K562 (cell line): ENCODE data around the gene ITPR1. TPM values are rescaled to one million over a fixed set of nuclear protein-coding genes. Genes with fewer than 3 reads are reported as not detected.

Experiments
- ATAC-seq: fragments of 200-7000 bp; cut with Tn5 transposase; 3 replicates; pipeline ENCODE4 v1.9.1; 2020; ENCODE audit warnings: moderate library complexity
- BruUV-seq: library from RNA; stranded (reverse); fragments of 400-500 nt; replicated peaks from 2 replicates; lab custom pipeline; 2021; lab: Mats Ljungman, UMichigan
- CTCF ChIA-PET: fragments of 300-600 bp; formaldehyde crosslinking; extraction: SDS; loops from one replicate; lab custom pipeline; 2021; ENCODE audit warnings: low intra/inter-chr PET ratio; lab: Yijun Ruan, JAX
- POLR2A ChIA-PET: fragments of 300-600, 350-650 bp; sonication (Branson Sonifier 250); formaldehyde crosslinking; extraction: SDS; loops from one replicate; lab custom pipeline; 2021; ENCODE audit warnings: antibody characterized with exemption, inconsistent platforms; lab: Yijun Ruan, JAX
- DNase-seq, 4 experiments: peaks; one replicate each; pipeline versions ENCODE4 v3.0.0 to v3.0.0-alpha.2; 2011 to 2018; ENCODE audit warnings: low spot score in 3 of 4, mixed read lengths in 3 of 4; ENCODE audit errors: extremely low read depth in 1 of 4
- FAIRE-seq: peaks from 2 replicates; lab custom pipeline; 2011; peaks lifted over from hg19 to GRCh38; lab: Jason Lieb, UNC
- H2AFZ ChIP-seq: 2 replicates; pipeline ENCODE4 v1.6.0; 2011; ENCODE audit warnings: low read depth, low read length, control low read depth, inconsistent platforms
- H3K27ac ChIP-seq: fragments of 200-600 bp; 3 replicates; pipeline ENCODE4 v1.8.0; 2011; ENCODE audit warnings: low read depth, mild to moderate bottlenecking, control low read depth, inconsistent platforms, low read length, moderate library complexity, mixed read lengths; ENCODE audit errors: extremely low read depth
- H3K27me3 ChIP-seq, 2 experiments: fragments of 300-600 bp in 1 of 2; 2 replicates in 1 of 2; 3 replicates in 1 of 2; pipeline versions ENCODE4 v1.6.0 to v1.8.0; 2011; ENCODE audit warnings: inconsistent platforms in 2 of 2, low read length in 2 of 2, mild to moderate bottlenecking in 1 of 2, mixed read lengths in 1 of 2, moderate library complexity in 1 of 2; ENCODE audit not compliant: control insufficient read depth in 2 of 2, insufficient read depth in 2 of 2
- H3K36me3 ChIP-seq: fragments of 300-600 bp; 3 replicates; pipeline ENCODE4 v1.8.0; 2011; ENCODE audit warnings: mild to moderate bottlenecking, low read length, inconsistent platforms; ENCODE audit not compliant: control insufficient read depth, insufficient read depth
- H3K4me1 ChIP-seq, 2 experiments: fragments of 200-600 bp in 1 of 2; replicated peaks in 1 of 2; 2 replicates in 1 of 2; 3 replicates in 1 of 2; pipeline versions ENCODE4 v1.5.1 to v1.8.0; 2011; ENCODE audit warnings: inconsistent platforms in 2 of 2, low read length in 2 of 2, mild to moderate bottlenecking in 1 of 2, mixed read lengths in 1 of 2, moderate library complexity in 1 of 2; ENCODE audit not compliant: control insufficient read depth in 2 of 2, insufficient read depth in 2 of 2
- H3K4me2 ChIP-seq: 2 replicates; pipeline ENCODE4 v1.6.1; 2011; ENCODE audit warnings: low read length, control low read depth, inconsistent platforms, mixed read lengths; ENCODE audit not compliant: insufficient read depth
- H3K4me3 ChIP-seq: fragments of 200-600 bp; sonication (generic), shearing (Covaris generic); 2 replicates; pipeline ENCODE4 v1.5.1; 2016; ENCODE audit warnings: control low read depth, inconsistent platforms
- H3K79me2 ChIP-seq: fragments of 200-600 bp; 3 replicates; pipeline ENCODE4 v1.8.0; 2011; ENCODE audit warnings: low read length, inconsistent platforms; ENCODE audit not compliant: control insufficient read depth, insufficient read depth
- H3K9ac ChIP-seq, 2 experiments: 2 replicates each; pipeline versions ENCODE4 v1.6.0 to v1.6.1; 2011; ENCODE audit warnings: low read depth in 2 of 2, low read length in 2 of 2, control low read depth in 1 of 2, inconsistent platforms in 1 of 2, mild to moderate bottlenecking in 1 of 2, mixed read lengths in 1 of 2; ENCODE audit not compliant: insufficient read depth in 1 of 2
- H3K9me1 ChIP-seq: one replicate; pipeline ENCODE4 v1.6.0; 2011; ENCODE audit warnings: inconsistent platforms, mild to moderate bottlenecking, low read length, moderate library complexity; ENCODE audit not compliant: control insufficient read depth, insufficient read depth
- H3K9me3 ChIP-seq: replicated peaks from 2 replicates; pipeline ENCODE4 v1.5.1; 2011; ENCODE audit warnings: low read depth, low read length, inconsistent platforms; ENCODE audit not compliant: control insufficient read depth, insufficient read depth
- H4K20me1 ChIP-seq: replicated peaks from 2 replicates; pipeline ENCODE4 v1.6.1; 2011; ENCODE audit warnings: low read length, inconsistent platforms, mixed read lengths; ENCODE audit not compliant: control insufficient read depth, insufficient read depth
- EP400 ChIP-seq: fragments of 450-650 bp; IDR thresholded peaks from 2 replicates; pipeline ENCODE4 v1.6.1; 2017; ENCODE audit warnings: antibody characterized with exemption, mild to moderate bottlenecking, moderate library complexity
- FOXK1 ChIP-seq: sonication (generic); formaldehyde crosslinking; IDR thresholded peaks from 2 replicates; pipeline ENCODE4 v1.8.0; 2022; ENCODE audit warnings: missing genetic modification reagents, mild to moderate bottlenecking, borderline replicate concordance
- GABPB1 ChIP-seq: sonication (generic); formaldehyde crosslinking; IDR thresholded peaks from 2 replicates; pipeline ENCODE4 v1.8.0; 2022; ENCODE audit warnings: mild to moderate bottlenecking, missing genetic modification reagents
- MYNN ChIP-seq, 2 experiments: sonication (generic); formaldehyde crosslinking in 1 of 2; IDR thresholded peaks; 2 replicates each; pipeline versions ENCODE4 v1.5.0 to v1.6.1; 2016 to 2020; ENCODE audit warnings: antibody characterized with exemption in 1 of 2, missing genetic modification reagents in 1 of 2
- NFXL1 ChIP-seq: fragments of 450-650 bp; formaldehyde crosslinking; IDR thresholded peaks from 2 replicates; pipeline ENCODE4 v1.4.0; 2021; ENCODE audit warnings: mild to moderate bottlenecking
- PCBP1 ChIP-seq: fragments of 200-400 bp; formaldehyde crosslinking; IDR thresholded peaks from 2 replicates; pipeline ENCODE4 v1.6.1; 2018; ENCODE audit warnings: mild to moderate bottlenecking, low read depth, low read length; ENCODE audit not compliant: poor library complexity, severe bottlenecking
- PML ChIP-seq: IDR thresholded peaks from 2 replicates; pipeline ENCODE4 v1.6.1; 2012; ENCODE audit warnings: low read length, inconsistent platforms
- RBM39 ChIP-seq: fragments of 200-400 bp; formaldehyde crosslinking; optimal IDR thresholded peaks from 2 replicates; pipeline ENCODE3; 2018; ENCODE audit warnings: low read depth, low read length
- TCFL5 ChIP-seq: fragments of 250-450 bp; sonication (Bioruptor Pico); conservative IDR thresholded peaks from 2 replicates; pipeline ENCODE4 v1.6.1; 2021; ENCODE audit warnings: mild to moderate bottlenecking, moderate library complexity, matching md5 sums
- TEAD4 ChIP-seq, 2 experiments: sonication (generic) in 1 of 2; formaldehyde crosslinking in 1 of 2; IDR thresholded peaks; 2 replicates each; pipeline versions ENCODE4 v1.6.1 to v1.8.0; 2012 to 2022; ENCODE audit warnings: borderline replicate concordance in 1 of 2, inconsistent platforms in 1 of 2, low read length in 1 of 2, mild to moderate bottlenecking in 1 of 2, missing genetic modification reagents in 1 of 2
- ZBED1 ChIP-seq: IDR thresholded peaks from 2 replicates; pipeline ENCODE4 v1.6.1; 2014
- ZFP1 ChIP-seq: fragments of 450-650 bp; formaldehyde crosslinking; IDR thresholded peaks from 2 replicates; pipeline ENCODE4 v1.4.0; 2020; ENCODE audit warnings: mild to moderate bottlenecking, mixed read lengths
- ZNF133 ChIP-seq: fragments of 250-450 bp; sonication (Bioruptor Pico); IDR thresholded peaks from 2 replicates; pipeline ENCODE4 v1.4.0; 2020; ENCODE audit warnings: mild to moderate bottlenecking
- ZNF184 ChIP-seq: sonication (generic); formaldehyde crosslinking; IDR thresholded peaks from 2 replicates; pipeline ENCODE4 v1.5.0; 2020; ENCODE audit warnings: missing genetic modification reagents
- ZNF274 ChIP-seq: IDR thresholded peaks from 2 replicates; pipeline ENCODE4 v1.6.1; 2011; ENCODE audit warnings: low read depth, mild to moderate bottlenecking, low read length, moderate library complexity, borderline replicate concordance
- WGBS: fragments of 100-300 bp; shearing (Covaris generic); methylation state at CpG from one replicate; pipeline ENCODE4 v1.1.6; 2016; ENCODE audit warnings: low coverage, mixed read lengths; ENCODE audit not compliant: insufficient coverage; ENCODE audit errors: missing lambda C conversion rate; 5-methylcytosine and 5-hydroxymethylcytosine counted together
- in situ Hi-C: fragments of 300-500 bp; cut with MboI; formaldehyde crosslinking; loops from 4 replicates; pipeline ENCODE4 v1.15.0; 2018; ENCODE audit warnings: inconsistent platforms, mixed read lengths
- intact Hi-C: fragments of 100-400 bp; cut with micrococcal nuclease; formaldehyde crosslinking; loops from 2 replicates; pipeline ENCODE4 v1.14.2; 2022
- polyA plus RNA-seq, 8 experiments: library from polyadenylated mRNA; depleted of rRNA in 4 of 8; stranded (reverse) in 5 of 8; unstranded in 3 of 8; fragments of >200 nt; fragmentation: Nextera tagmentation in 2 of 8; fragmentation: Illumina TruSeq in 1 of 8; extraction: Ambion mirVana in 2 of 8; extraction: Trizol in 1 of 8; gene quantifications; 2 replicates each; pipeline versions ENCODE4 v1.2.1 to v1.2.3, GENCODE V29; 2011 to 2014; ENCODE audit warnings: inconsistent platforms in 1 of 8, missing spikeins in 1 of 8
- total RNA-seq, 7 experiments: library from RNA; depleted of rRNA in 6 of 7; stranded (reverse); fragments of >200 nt in 6 of 7; fragmentation: Illumina TruSeq in 2 of 7; extraction: Trizol in 2 of 7; gene quantifications; 2 replicates each; pipeline versions ENCODE4 v1.2.1 to v1.2.3, GENCODE V29; 2011 to 2021; ENCODE audit warnings: low replicate concordance in 1 of 7
- TF ChIP-seq, protein P1 (sequence below): fragments of 450-650 bp; formaldehyde crosslinking; IDR thresholded peaks from 2 replicates; pipeline ENCODE4 v1.4.0; 2022; ENCODE audit warnings: mild to moderate bottlenecking, moderate library complexity
- TF ChIP-seq, protein P2 (sequence below): fragments of 450-650 bp; IDR thresholded peaks from 2 replicates; pipeline ENCODE4 v1.6.1; 2016; ENCODE audit warnings: missing biosample characterization, missing genetic modification characterization
- TF ChIP-seq, protein P3 (sequence below), 2 experiments: fragments of 450-650 bp; IDR thresholded peaks; 2 replicates each; pipeline ENCODE4 v1.6.1; 2016

ITPR1 gene
- total and polyA plus RNA-seq, 9 of the 15 experiments (the other 6 are each of a cell fraction or from before 2014, with no cell fraction given) = 22.4 to 40.0 (median 27.4) TPM

DNA sequence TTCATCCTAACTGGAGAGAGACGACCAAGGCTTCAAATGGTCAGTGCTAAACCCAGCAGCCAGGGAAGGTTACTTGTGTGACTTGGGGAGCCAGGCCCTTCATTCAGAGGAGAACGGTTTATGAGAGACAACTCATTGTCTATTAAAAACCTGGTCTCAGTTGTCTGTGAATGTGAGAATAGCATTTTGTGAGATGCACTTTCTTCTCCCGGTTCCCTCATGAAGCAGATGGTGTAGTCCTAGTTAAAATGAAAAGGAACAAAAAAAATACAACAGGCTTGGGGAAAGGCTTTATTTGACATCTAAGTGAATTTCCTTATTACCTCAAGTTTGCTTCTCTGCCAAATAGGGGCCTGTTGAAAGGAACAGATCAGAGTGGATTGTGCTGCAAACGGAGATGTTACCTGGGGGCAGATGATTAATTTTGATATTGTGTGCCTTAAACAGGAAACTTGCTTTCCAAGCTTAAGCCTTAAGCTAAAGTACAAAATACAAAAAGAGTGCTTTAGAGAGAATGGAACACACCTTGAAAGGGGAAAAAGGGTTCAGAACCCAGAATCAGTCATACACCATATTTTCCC is 283.3 kb downstream of the ITPR1 start:
- WGBS = 84% methylated on average over 4 of the region's 4 CpGs
- no peaks in the 10 kb centered on the region for H3K36me3 ChIP-seq
- CTCF ChIA-PET = no interaction called here
- POLR2A ChIA-PET = interaction anchor here (0.6 kb wide), 1 partner anchor 39 kb away, joined by 4 read pairs; no protein-coding TSS in a partner anchor
- FAIRE-seq = no peak
- TF ChIP-seq TEAD4 (IDR thresholded peaks at IDR 0.05; ENCODE audit: low read length) (no peak), TEAD4 (CRISPR knock-in tag; IDR thresholded peaks at IDR 0.05; ENCODE audit: borderline replicate concordance) (no peak), ZNF133 (no peak), TCFL5 (CRISPR knock-in tag) (no peak), PML (no peak), ZNF274 (no peak), FOXK1 (CRISPR knock-in tag) (no peak), EP400 (no peak), RBM39 (no peak), PCBP1 (no peak), ZBED1 (no peak), GABPB1 (CRISPR knock-in tag) (no peak), ZNF184 (no peak), NFXL1 (no peak), ZFP1 (no peak), MYNN (IDR thresholded peaks at IDR 0.05) (no peak), MYNN (CRISPR knock-in tag; IDR thresholded peaks at IDR 0.05) (no peak)
- TF ChIP-seq, protein P1, sequence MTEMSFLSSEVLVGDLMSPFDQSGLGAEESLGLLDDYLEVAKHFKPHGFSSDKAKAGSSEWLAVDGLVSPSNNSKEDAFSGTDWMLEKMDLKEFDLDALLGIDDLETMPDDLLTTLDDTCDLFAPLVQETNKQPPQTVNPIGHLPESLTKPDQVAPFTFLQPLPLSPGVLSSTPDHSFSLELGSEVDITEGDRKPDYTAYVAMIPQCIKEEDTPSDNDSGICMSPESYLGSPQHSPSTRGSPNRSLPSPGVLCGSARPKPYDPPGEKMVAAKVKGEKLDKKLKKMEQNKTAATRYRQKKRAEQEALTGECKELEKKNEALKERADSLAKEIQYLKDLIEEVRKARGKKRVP = no peak
- TF ChIP-seq, protein P2, sequence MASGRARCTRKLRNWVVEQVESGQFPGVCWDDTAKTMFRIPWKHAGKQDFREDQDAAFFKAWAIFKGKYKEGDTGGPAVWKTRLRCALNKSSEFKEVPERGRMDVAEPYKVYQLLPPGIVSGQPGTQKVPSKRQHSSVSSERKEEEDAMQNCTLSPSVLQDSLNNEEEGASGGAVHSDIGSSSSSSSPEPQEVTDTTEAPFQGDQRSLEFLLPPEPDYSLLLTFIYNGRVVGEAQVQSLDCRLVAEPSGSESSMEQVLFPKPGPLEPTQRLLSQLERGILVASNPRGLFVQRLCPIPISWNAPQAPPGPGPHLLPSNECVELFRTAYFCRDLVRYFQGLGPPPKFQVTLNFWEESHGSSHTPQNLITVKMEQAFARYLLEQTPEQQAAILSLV (tag) = no peak
- TF ChIP-seq, protein P3, sequence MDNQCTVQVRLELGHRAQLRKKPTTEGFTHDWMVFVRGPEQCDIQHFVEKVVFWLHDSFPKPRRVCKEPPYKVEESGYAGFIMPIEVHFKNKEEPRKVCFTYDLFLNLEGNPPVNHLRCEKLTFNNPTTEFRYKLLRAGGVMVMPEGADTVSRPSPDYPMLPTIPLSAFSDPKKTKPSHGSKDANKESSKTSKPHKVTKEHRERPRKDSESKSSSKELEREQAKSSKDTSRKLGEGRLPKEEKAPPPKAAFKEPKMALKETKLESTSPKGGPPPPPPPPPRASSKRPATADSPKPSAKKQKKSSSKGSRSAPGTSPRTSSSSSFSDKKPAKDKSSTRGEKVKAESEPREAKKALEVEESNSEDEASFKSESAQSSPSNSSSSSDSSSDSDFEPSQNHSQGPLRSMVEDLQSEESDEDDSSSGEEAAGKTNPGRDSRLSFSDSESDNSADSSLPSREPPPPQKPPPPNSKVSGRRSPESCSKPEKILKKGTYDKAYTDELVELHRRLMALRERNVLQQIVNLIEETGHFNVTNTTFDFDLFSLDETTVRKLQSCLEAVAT (IDR thresholded peaks at IDR 0.05) = no peak
- no peaks in the 10 kb centered on the region for H3K9me3 ChIP-seq
- no peaks in the 10 kb centered on the region for H3K27me3 ChIP-seq
- no peak for ATAC-seq
- no peaks in the 10 kb centered on the region for H4K20me1 ChIP-seq
- no peak overlapping the region for H3K4me2 ChIP-seq
- H2AFZ ChIP-seq = no peak overlapping the region
- H3K79me2 ChIP-seq = no peaks in the 10 kb centered on the region
- DNase-seq = no peak
- no TSS peak for BruUV-seq
- H3K9ac ChIP-seq = no peak overlapping the region
- peaks cover 0 to 20% of the 10 kb centered on the region in 2 experiments; a peak in 4 of 5 replicates for H3K4me1 ChIP-seq
- no peaks in the 10 kb centered on the region for H3K9me1 ChIP-seq
- intact Hi-C loops (no loop called here), in situ Hi-C loops (no loop called here)
- no peak overlapping the region for H3K27ac ChIP-seq
- H3K4me3 ChIP-seq = no peak overlapping the region
